Mesodermal cell (in vitro differentiated cells): Measurements from ENCODE around the gene PEX26.

ENCODE experiments used
- H3K27ac ChIP-seq: 2 replicates; pipeline ENCODE4 v1.7.0; 2013; ENCODE audit warnings: mild to moderate bottlenecking, low read depth, low read length, moderate library complexity; ENCODE audit not compliant: severe bottlenecking
- H3K36me3 ChIP-seq: 2 replicates; pipeline ENCODE4 v1.7.1; 2013; ENCODE audit warnings: mild to moderate bottlenecking, low read length, moderate library complexity; ENCODE audit not compliant: control insufficient read depth, insufficient read depth
- H3K4me1 ChIP-seq: one replicate; pipeline ENCODE4 v1.7.1; 2013; ENCODE audit warnings: mild to moderate bottlenecking, low read length; ENCODE audit not compliant: insufficient read depth, control insufficient read depth, poor library complexity, severe bottlenecking
- H3K4me3 ChIP-seq: 2 replicates; pipeline ENCODE4 v1.7.0; 2013; ENCODE audit warnings: low read length, control low read depth, mild to moderate bottlenecking; ENCODE audit not compliant: insufficient read depth, poor library complexity, severe bottlenecking; ENCODE audit errors: extremely low read depth
- H3K9me3 ChIP-seq: 2 replicates; pipeline ENCODE4 v1.7.1; 2013; ENCODE audit warnings: mild to moderate bottlenecking, low read length, moderate library complexity; ENCODE audit not compliant: control insufficient read depth
- WGBS, 2 experiments: methylation state at CpG; one replicate each; pipeline ENCODE4 v1.1.5; 2013; ENCODE audit warnings: missing lambda C conversion rate in 2 of 2; ENCODE audit not compliant: insufficient coverage in 2 of 2; 5-methylcytosine and 5-hydroxymethylcytosine counted together

PEX26 gene

GRCh38 chr22:18111759-18112330 is 34.1 kb downstream of the PEX26 start:
- Histone ChIP-seq H3K4me1 (peaks cover 4% of the 10 kb centered on the region), H3K4me3 (no peak overlapping the region), H3K27ac (no peak overlapping the region), H3K9me3 (no peaks in the 10 kb centered on the region), H3K36me3 (no peaks in the 10 kb centered on the region)
- WGBS, 2 experiments, result 81 to 97% methylated on average over 4 to 8 of the region's 12 CpGs

- no peaks in the 10 kb centered on the region for H3K36me3 ChIP-seq
- WGBS, 2 experiments, result 90 to 92% methylated on average over 2 to 3 of the region's 6 CpGs
- H3K4me3 ChIP-seq, result no peak overlapping the region
- H3K9me3 ChIP-seq, result no peaks in the 10 kb centered on the region
- peaks cover 4% of the 10 kb centered on the region for H3K4me1 ChIP-seq
- no peak overlapping the region for H3K27ac ChIP-seq
These were observed 34.6 kb downstream of the PEX26 start for GRCh38 chr22:18112440-18112839.

- no peaks in the 10 kb centered on the region for H3K9me3 ChIP-seq
- peaks cover 4% of the 10 kb centered on the region for H3K4me1 ChIP-seq
- no peak overlapping the region for H3K27ac ChIP-seq
- 83 to 86% methylated on average over 7 to 11 of the region's 11 CpGs for WGBS, 2 experiments
- H3K36me3 ChIP-seq, result no peaks in the 10 kb centered on the region
- H3K4me3 ChIP-seq, result no peak overlapping the region
These were observed 36.0 kb downstream of the PEX26 start for GRCh38 chr22:18113680-18114394.

GRCh38 chr22:18114495-18114894 is 36.7 kb downstream of the PEX26 start:
- no peak overlapping the region for H3K4me3 ChIP-seq
- no peaks in the 10 kb centered on the region for H3K36me3 ChIP-seq
- H3K4me1 ChIP-seq, result peaks cover 4% of the 10 kb centered on the region
- no peak overlapping the region for H3K27ac ChIP-seq
- 92 to 93% methylated on average over 2 to 3 of the region's 4 CpGs for WGBS, 2 experiments
- H3K9me3 ChIP-seq, result no peaks in the 10 kb centered on the region

GRCh38 chr22:18114976-18115652 is 37.3 kb downstream of the PEX26 start:
- Histone ChIP-seq H3K27ac (no peak overlapping the region), H3K36me3 (no peaks in the 10 kb centered on the region), H3K4me3 (no peak overlapping the region), H3K4me1 (peaks cover 4% of the 10 kb centered on the region), H3K9me3 (no peaks in the 10 kb centered on the region)
- WGBS, 2 experiments, result 93 to 97% methylated on average over 15 of the region's 15 CpGs

GRCh38 chr22:18115906-18116371 is 38.1 kb downstream of the PEX26 start:
- Histone ChIP-seq H3K4me3 (no peak overlapping the region), H3K36me3 (no peaks in the 10 kb centered on the region), H3K4me1 (peaks cover 2% of the 10 kb centered on the region), H3K27ac (no peak overlapping the region), H3K9me3 (no peaks in the 10 kb centered on the region)
- 87 to 93% methylated on average over 8 of the region's 8 CpGs for WGBS, 2 experiments

- Histone ChIP-seq H3K27ac (no peak overlapping the region), H3K36me3 (no peaks in the 10 kb centered on the region), H3K4me3 (no peak overlapping the region), H3K9me3 (no peaks in the 10 kb centered on the region), H3K4me1 (no peaks in the 10 kb centered on the region)
- 88 to 91% methylated on average over 12 to 14 of the region's 15 CpGs for WGBS, 2 experiments
These were observed 38.8 kb downstream of the PEX26 start for GRCh38 chr22:18116634-18117033.

- no peaks in the 10 kb centered on the region for H3K4me1 ChIP-seq
- 87 to 93% methylated on average over 4 to 9 of the region's 9 CpGs for WGBS, 2 experiments
- H3K36me3 ChIP-seq, result no peaks in the 10 kb centered on the region
- H3K27ac ChIP-seq, result no peak overlapping the region
- H3K9me3 ChIP-seq, result no peaks in the 10 kb centered on the region
- H3K4me3 ChIP-seq, result no peak overlapping the region
These were observed 40.6 kb downstream of the PEX26 start for GRCh38 chr22:18118345-18118915.

GRCh38 chr22:18119409-18120110 is 41.8 kb downstream of the PEX26 start:
- Histone ChIP-seq H3K9me3 (no peaks in the 10 kb centered on the region), H3K4me3 (no peak overlapping the region), H3K27ac (no peak overlapping the region), H3K4me1 (no peaks in the 10 kb centered on the region), H3K36me3 (no peaks in the 10 kb centered on the region)
- 95 to 96% methylated on average over 7 to 13 of the region's 18 CpGs for WGBS, 2 experiments

GRCh38 chr22:18120857-18121256 is 43.1 kb downstream of the PEX26 start:
- H3K27ac ChIP-seq, result no peak overlapping the region
- 86% methylated on average over 3 of the region's 4 CpGs; no CpG with 5 or more reads in 1 of the 2 experiments for WGBS, 2 experiments
- H3K9me3 ChIP-seq, result no peaks in the 10 kb centered on the region
- H3K4me1 ChIP-seq, result no peaks in the 10 kb centered on the region
- no peak overlapping the region for H3K4me3 ChIP-seq
- H3K36me3 ChIP-seq, result no peaks in the 10 kb centered on the region
